HAP-1 (cell line): ENCODE data around the gene FLRT2.

Experiments
- DNase-seq, 2 experiments: peaks; one replicate each; pipeline ENCODE4 v3.0.0-alpha.2; 2016 to 2020; ENCODE audit warnings: low spot score in 2 of 2
- H3K27me3 ChIP-seq: fragments of 250-450 bp; sonication (Bioruptor Pico); 2 replicates; pipeline ENCODE4 v1.5.1; 2020; ENCODE audit warnings: low read depth, mild to moderate bottlenecking, moderate library complexity
- H3K36me3 ChIP-seq: fragments of 250-450 bp; sonication (Bioruptor Pico); replicated peaks from 2 replicates; pipeline ENCODE4 v1.5.1; 2020; ENCODE audit warnings: mild to moderate bottlenecking
- H3K4me1 ChIP-seq: fragments of 250-450 bp; sonication (Bioruptor Pico); 2 replicates; pipeline ENCODE4 v1.5.1; 2020; ENCODE audit warnings: mild to moderate bottlenecking
- H3K4me3 ChIP-seq: fragments of 250-450 bp; sonication (Bioruptor Pico); 2 replicates; pipeline ENCODE4 v1.5.1; 2020; ENCODE audit warnings: mild to moderate bottlenecking, moderate library complexity
- H3K9me3 ChIP-seq: fragments of 250-450 bp; sonication (Bioruptor Pico); 2 replicates; pipeline ENCODE4 v1.5.1; 2020; ENCODE audit warnings: mild to moderate bottlenecking, moderate library complexity
- in situ Hi-C: fragments of 300-500 bp; cut with MboI; formaldehyde crosslinking; loops from 3 replicates; pipeline ENCODE4 v1.14.3; 2020; ENCODE audit warnings: low sequenced_read_pairs, inconsistent platforms, mixed read lengths

Gene FLRT2

GRCh38 chr14:85701763-85702162, 171.8 kb downstream of the FLRT2 start:
- no peak for DNase-seq
- Histone ChIP-seq H3K9me3 (no peaks in the 10 kb centered on the region), H3K27me3 (no peaks in the 10 kb centered on the region), H3K4me3 (no peak overlapping the region), H3K36me3 (no peaks in the 10 kb centered on the region), H3K4me1 (peaks cover under 1% of the 10 kb centered on the region; the same call in 1 of the 2 replicates)
- in situ Hi-C loops = no loop called here

- Histone ChIP-seq H3K4me3 (no peak overlapping the region), H3K4me1 (no peaks in the 10 kb centered on the region; the same call in 1 of the 2 replicates), H3K27me3 (no peaks in the 10 kb centered on the region), H3K36me3 (no peaks in the 10 kb centered on the region), H3K9me3 (no peaks in the 10 kb centered on the region)
- no peak for DNase-seq
- in situ Hi-C loops = no loop called here
Measured at GRCh38 chr14:85702191-85702590, 172.2 kb downstream of the FLRT2 start.

- Histone ChIP-seq H3K4me1 (no peaks in the 10 kb centered on the region), H3K27me3 (no peaks in the 10 kb centered on the region), H3K36me3 (no peaks in the 10 kb centered on the region), H3K9me3 (no peaks in the 10 kb centered on the region), H3K4me3 (no peak overlapping the region)
- no peak for DNase-seq
- in situ Hi-C loops = no loop called here
Measured at GRCh38 chr14:85702997-85703396, 173.1 kb downstream of the FLRT2 start.
